NCI-H187 treated with DMSO at 0.1 percent for 48 hours (cell line): ENCODE measurements around the gene TINAGL1.

Experiments
- DNase-seq: peaks from one replicate; lab custom pipeline; 2025; lab: John Stamatoyannopoulos, UW

The TINAGL1 gene

DNA sequence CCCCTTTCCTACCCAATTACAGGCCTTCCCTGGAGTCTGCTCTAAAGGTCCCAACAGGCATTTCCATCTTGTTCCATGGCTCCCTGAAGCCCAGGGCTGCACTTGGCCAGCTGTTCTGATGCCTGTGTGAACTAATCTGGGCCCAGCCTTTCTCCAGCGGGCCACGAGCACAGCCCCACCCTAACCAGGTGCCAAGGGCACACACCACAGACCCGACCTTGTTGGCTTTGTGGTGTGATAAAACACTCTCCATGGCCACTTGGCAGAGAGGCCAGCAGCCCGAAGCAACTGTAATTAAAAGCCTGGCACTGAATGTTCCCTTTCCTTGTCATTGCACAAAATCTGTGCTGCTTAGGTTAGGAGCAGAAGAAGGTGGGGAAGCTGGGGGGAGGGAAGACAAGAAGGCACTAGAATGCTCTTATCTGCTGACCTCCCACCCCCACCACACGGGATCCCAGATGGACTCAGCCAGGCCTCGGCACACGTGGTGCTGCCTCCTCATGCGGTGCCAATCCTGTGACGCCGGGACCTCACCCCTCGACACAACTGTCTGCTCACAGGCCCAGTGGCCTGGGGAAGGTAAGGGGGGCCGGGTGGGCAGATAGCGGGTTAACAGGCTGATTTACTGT lies 51.1 kb downstream of the TINAGL1 start:
- no peak for DNase-seq

DNA sequence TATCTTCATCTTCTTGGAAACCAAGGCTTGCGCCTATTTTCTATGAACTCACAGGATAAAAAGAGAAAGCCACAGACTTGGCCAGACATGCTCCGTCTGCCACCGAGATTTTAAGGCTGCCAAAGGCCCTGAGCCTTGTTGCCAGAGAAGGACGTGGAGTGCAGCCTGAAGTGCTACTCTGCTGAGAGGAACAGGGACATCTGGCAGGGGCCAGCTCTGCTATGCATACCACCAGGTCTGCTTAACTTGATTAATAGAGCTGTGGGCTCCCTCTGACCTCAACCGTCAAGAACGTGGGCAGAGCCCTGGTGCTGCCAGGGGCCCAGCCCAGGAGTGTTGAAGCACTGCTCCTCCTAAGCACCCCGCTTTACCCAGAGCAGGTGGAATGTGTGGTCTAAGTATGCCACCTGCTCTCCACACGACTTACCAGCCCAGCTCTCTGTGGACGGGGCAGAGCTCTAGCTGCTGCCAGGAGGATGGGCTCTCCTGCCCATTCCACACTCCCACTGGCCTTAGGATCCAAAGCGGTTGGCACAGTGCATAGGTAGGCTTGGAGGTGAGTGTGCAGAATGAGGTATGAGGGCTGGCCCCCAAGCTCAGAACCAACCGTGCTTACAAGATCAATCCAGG lies 51.7 kb downstream of the TINAGL1 start:
- DNase-seq, result no peak

DNA sequence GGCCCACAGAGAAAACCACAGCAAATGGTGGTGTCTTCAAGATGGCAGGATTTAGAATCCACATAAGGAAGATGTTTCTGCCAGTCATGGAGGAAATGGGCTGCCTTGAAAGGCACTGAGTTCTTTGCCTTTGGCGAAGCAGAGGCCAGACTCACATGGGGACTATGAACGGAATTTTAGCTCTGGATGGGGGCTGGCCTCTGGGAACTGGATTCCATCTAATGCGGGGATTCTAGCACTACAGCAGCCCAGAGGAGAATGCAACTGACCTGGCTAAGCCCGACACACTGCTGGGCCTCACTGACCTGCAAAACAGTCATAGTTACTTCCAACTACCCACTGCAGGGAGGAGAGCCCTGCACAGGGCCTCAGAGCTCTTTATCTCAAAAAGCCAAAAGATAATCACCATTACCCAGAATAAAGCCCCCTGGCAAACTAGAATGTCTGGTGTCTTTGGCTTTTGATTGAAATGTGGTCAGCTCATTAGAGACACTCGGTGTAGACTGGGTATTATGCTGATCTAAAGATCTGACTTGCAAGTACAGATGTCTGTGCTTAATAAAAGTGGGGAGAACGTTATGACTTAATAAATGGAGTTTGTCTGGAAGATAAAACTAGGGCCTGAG lies 52.7 kb downstream of the TINAGL1 start:
- DNase-seq, result no peak

DNA sequence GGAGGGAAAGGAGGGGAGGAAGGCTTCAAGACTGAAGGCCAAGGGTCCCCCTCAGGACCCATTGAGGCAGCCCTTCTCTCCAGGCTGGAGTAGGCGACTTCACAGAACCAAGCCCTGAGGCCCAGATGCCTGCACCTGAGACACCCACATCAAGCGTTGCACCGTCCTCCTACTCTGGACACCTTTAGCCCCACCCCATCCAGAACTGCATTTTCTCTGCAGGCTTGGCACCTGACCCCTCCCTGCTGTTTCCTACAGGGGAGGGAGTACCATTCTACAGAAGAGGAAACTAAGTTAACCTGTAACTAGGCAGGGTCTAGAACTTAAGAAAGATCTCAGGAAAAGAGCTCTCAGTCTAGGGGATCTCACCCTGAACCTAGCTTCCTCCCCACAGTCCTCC lies 56.3 kb downstream of the TINAGL1 start:
- DNase-seq, result no peak

DNA sequence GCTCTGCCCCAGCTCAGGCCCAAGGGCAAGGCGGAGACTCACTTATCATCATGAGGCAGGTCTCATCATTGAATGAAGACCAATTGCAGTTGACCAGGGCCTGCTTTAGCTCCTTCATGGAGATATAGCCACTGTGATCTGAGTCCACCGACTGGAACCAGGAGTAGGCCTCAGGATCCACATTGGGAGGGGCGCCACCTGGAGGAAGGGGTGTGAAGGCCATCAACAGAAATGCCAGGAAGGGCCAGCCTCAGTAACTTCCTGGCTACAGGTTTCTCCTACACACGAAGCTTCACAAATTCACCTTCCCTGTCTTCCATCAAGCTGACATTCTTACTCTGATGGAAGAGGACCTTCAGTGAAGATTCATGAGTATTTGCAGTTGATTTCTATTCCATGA lies 56.8 kb downstream of the TINAGL1 start:
- no peak for DNase-seq
